ENCODE results near the gene UST. TPM values are rescaled to one million over a fixed set of nuclear protein-coding genes. Genes with fewer than 3 reads are reported as not detected.
A peak's percentile ranks its signal among the peaks of the same experiment; 100 is the strongest.

The UST gene
- total and polyA plus RNA-seq, 9 of the 15 experiments (the other 6 are each of a cell fraction or from before 2014, with no cell fraction given), result 0.04 to 0.10 TPM; not detected in 7

GRCh38 chr6:149098700-149099276 lies 352.0 kb downstream of the UST start (continued):
- no peak for TF ChIP-seq HDAC1 (IDR thresholded peaks at IDR 0.05)
- TF ChIP-seq ZNF280A (IDR thresholded peaks at IDR 0.05; ENCODE audit: low read depth, partially characterized antibody), result peak; percentile 81
- 0 out of 2 replicates have a peak, but pooled peaks have one; percentile 39 for TF ChIP-seq CBX1 (IDR thresholded peaks at IDR 0.05; ENCODE audit: low read depth)
- no peak for TF ChIP-seq GATA2 (CRISPR knock-in tag; IDR thresholded peaks at IDR 0.05)
- TF ChIP-seq SIX5 (IDR thresholded peaks at IDR 0.05; ENCODE audit: borderline replicate concordance in 1 of 2, insufficient read depth in 1 of 2, low read depth in 1 of 2, low read length in 2 of 2), result no peak
- TF ChIP-seq ZNF280B (CRISPR knock-in tag; IDR thresholded peaks at IDR 0.05), result peak; percentile 32; the same call in 1 of the 2 replicates
- TF ChIP-seq TGIF2 (CRISPR knock-in tag; IDR thresholded peaks at IDR 0.05), result no peak
- no peak for TF ChIP-seq CCAR2 (IDR thresholded peaks at IDR 0.05; ENCODE audit: low read depth, low read length)
- no peak for TF ChIP-seq HOXB6 (CRISPR knock-in tag; IDR thresholded peaks at IDR 0.05; ENCODE audit: borderline replicate concordance)
- TF ChIP-seq CREB3 (tag; conservative IDR thresholded peaks at IDR 0.05; ENCODE audit: low read depth), result no peak
- peak; percentile 26; the same call in 1 of the 2 replicates for TF ChIP-seq ZEB2 (IDR thresholded peaks at IDR 0.05)
- TF ChIP-seq ATF4 (CRISPR knock-in tag; IDR thresholded peaks at IDR 0.05), result no peak
- TF ChIP-seq CBX3 (IDR thresholded peaks at IDR 0.05; ENCODE audit: borderline replicate concordance in 1 of 2, low read length in 2 of 2), result peak in 1 of 2 experiments; percentile 98; a peak in 2 of 3 replicates
- TF ChIP-seq NELFE (IDR thresholded peaks at IDR 0.05; ENCODE audit: insufficient read depth, insufficient read length), result no peak
- TF ChIP-seq NCOR1 (IDR thresholded peaks at IDR 0.05), result no peak
- TF ChIP-seq ZBTB9 (CRISPR knock-in tag; IDR thresholded peaks at IDR 0.05), result no peak
- peak; percentile 81; the same call in 1 of the 2 replicates for TF ChIP-seq TRIM28 (IDR thresholded peaks at IDR 0.05)
- TF ChIP-seq RBFOX2 (IDR thresholded peaks at IDR 0.05; ENCODE audit: low read depth, low read length), result no peak
